Raji (cell line): ENCODE data around the gene HGD.

Experiments used
- POLR2A ChIP-seq: IDR thresholded peaks from 2 replicates; pipeline ENCODE4 v1.6.1; 2011; ENCODE audit warnings: low read depth, low read length, control low read depth; ENCODE audit not compliant: insufficient read depth

The HGD gene

GRCh38 chr3:120682095-120682681, at the start of gene HGD:
Gene HGD (minus strand): TSS chr3:120682239. CDS start chr3:120682111, 128 bp downstream.
- no peak for TF ChIP-seq POLR2A

GRCh38 chr3:120730576-120731542, 48.8 kb upstream of the HGD start:
- no peak for TF ChIP-seq POLR2A

GRCh38 chr3:120726791-120727190, 44.8 kb upstream of the HGD start:
- no peak for TF ChIP-seq POLR2A

GRCh38 chr3:120713262-120713661, 31.2 kb upstream of the HGD start:
- TF ChIP-seq POLR2A, result no peak

- TF ChIP-seq POLR2A, result no peak
Observed at GRCh38 chr3:120710369-120710768, 28.3 kb upstream of the HGD start.

- no peak for TF ChIP-seq POLR2A
Observed at GRCh38 chr3:120708408-120708807, 26.4 kb upstream of the HGD start.

- no peak for TF ChIP-seq POLR2A
Observed at GRCh38 chr3:120706950-120707349, 24.9 kb upstream of the HGD start.

GRCh38 chr3:120705884-120706582, 24.0 kb upstream of the HGD start:
- no peak for TF ChIP-seq POLR2A

GRCh38 chr3:120699333-120699732, 17.3 kb upstream of the HGD start:
- no peak for TF ChIP-seq POLR2A

- no peak for TF ChIP-seq POLR2A
Observed at GRCh38 chr3:120693439-120694171, 11.6 kb upstream of the HGD start.

- no peak for TF ChIP-seq POLR2A
Observed at GRCh38 chr3:120689395-120689794, 7.4 kb upstream of the HGD start.

GRCh38 chr3:120688121-120688520, 6.1 kb upstream of the HGD start:
- TF ChIP-seq POLR2A, result no peak

GRCh38 chr3:120685411-120685810, 3.4 kb upstream of the HGD start:
- TF ChIP-seq POLR2A, result no peak

GRCh38 chr3:120684896-120685295, 2.9 kb upstream of the HGD start:
- no peak for TF ChIP-seq POLR2A

- TF ChIP-seq POLR2A, result no peak
Observed at GRCh38 chr3:120683671-120684301, 1.7 kb upstream of the HGD start.

- TF ChIP-seq POLR2A, result no peak
Observed at GRCh38 chr3:120683213-120683612, 1.2 kb upstream of the HGD start.
